CD4-positive, alpha-beta memory T cell (primary cell): ENCODE measurements around the gene SPATA2L. TPM values are rescaled to one million over a fixed set of nuclear protein-coding genes. Genes with fewer than 3 reads are reported as not detected.

Experiments used
- CTCF ChIA-PET: fragments of 350-600 bp; sonication (Branson Sonifier 250); formaldehyde crosslinking; loops from one replicate; lab custom pipeline; 2021; ENCODE audit warnings: inconsistent platforms; ENCODE audit not compliant: partially characterized antibody; lab: Charles Lee
- POLR2A ChIA-PET: fragments of 350-600 bp; sonication (Branson Sonifier 250); formaldehyde crosslinking; loops from one replicate; lab custom pipeline; 2021; ENCODE audit not compliant: partially characterized antibody; lab: Charles Lee
- DNase-seq, 5 donors: peaks; one replicate each; pipeline versions ENCODE4 v3.0.0 to v3.0.0-alpha.2; 2020 to 2022; ENCODE audit warnings: mixed read lengths in 1 of 5
- H3K27ac ChIP-seq: one replicate; pipeline ENCODE4 v1.7.0; 2013; ENCODE audit warnings: low read depth, low read length
- H3K27me3 ChIP-seq: 2 replicates; pipeline ENCODE4 v1.7.0; 2013; ENCODE audit warnings: mild to moderate bottlenecking, low read length, moderate library complexity; ENCODE audit not compliant: insufficient read depth
- H3K36me3 ChIP-seq: 2 replicates; pipeline ENCODE4 v1.7.0; 2013; ENCODE audit warnings: mild to moderate bottlenecking, low read length, moderate library complexity; ENCODE audit not compliant: insufficient read depth
- H3K4me1 ChIP-seq: 2 replicates; pipeline ENCODE4 v1.7.0; 2013; ENCODE audit warnings: mild to moderate bottlenecking, low read length, moderate library complexity; ENCODE audit not compliant: insufficient read depth
- H3K4me3 ChIP-seq, 2 donors: one replicate each; pipeline ENCODE4 v1.7.0; 2013; ENCODE audit warnings: low read length in 2 of 2, mild to moderate bottlenecking in 1 of 2
- H3K9me3 ChIP-seq, 2 donors: one replicate each; pipeline ENCODE4 v1.7.0; 2013; ENCODE audit warnings: low read length in 2 of 2, control low read depth in 1 of 2; ENCODE audit not compliant: control insufficient read depth in 1 of 2
- H3K27ac Mint-ChIP-seq, 7 donors: one replicate each; pipeline ENCODE4 v1.8.0; 2020 to 2021; ENCODE audit warnings: mixed read lengths in 7 of 7, mild to moderate bottlenecking in 6 of 7, inconsistent platforms in 3 of 7, moderate library complexity in 3 of 7
- H3K27me3 Mint-ChIP-seq, 2 donors: one replicate each; pipeline ENCODE4 v1.8.0; 2020 to 2021; ENCODE audit warnings: mixed read lengths in 2 of 2
- H3K36me3 Mint-ChIP-seq, 2 donors: one replicate each; pipeline ENCODE4 v1.8.0; 2020 to 2021; ENCODE audit warnings: mixed read lengths in 2 of 2, inconsistent platforms in 1 of 2, mild to moderate bottlenecking in 1 of 2
- H3K4me1 Mint-ChIP-seq, 4 donors: one replicate each; pipeline ENCODE4 v1.8.0; 2020 to 2021; ENCODE audit warnings: mixed read lengths in 4 of 4, mild to moderate bottlenecking in 1 of 4
- H3K4me3 Mint-ChIP-seq, 8 donors: one replicate each; pipeline ENCODE4 v1.8.0; 2020 to 2021; ENCODE audit warnings: mixed read lengths in 8 of 8, mild to moderate bottlenecking in 7 of 8, moderate library complexity in 6 of 8, inconsistent platforms in 3 of 8
- H3K9me3 Mint-ChIP-seq, 8 donors: one replicate each; pipeline ENCODE4 v1.8.0; 2020 to 2021; ENCODE audit warnings: mixed read lengths in 8 of 8, mild to moderate bottlenecking in 5 of 8, inconsistent platforms in 3 of 8, moderate library complexity in 1 of 8
- intact Hi-C: fragments of 100-400 bp; cut with micrococcal nuclease; formaldehyde crosslinking; loops from one replicate; pipeline ENCODE4 v1.15.1; 2023
- polyA plus RNA-seq, 2 donors: library from polyadenylated mRNA; unstranded; fragments of 300-500 nt; fragmentation: Illumina TruSeq; gene quantifications; one replicate each; pipeline ENCODE4 v1.2.3, GENCODE V29; 2021
- total RNA-seq, 2 experiments: library from RNA; stranded (reverse); gene quantifications; one replicate each; pipeline ENCODE4 v1.2.3, GENCODE V29; 2021

The SPATA2L gene
- total and polyA plus RNA-seq, 4 experiments from 2014 or later = 5.4 to 13.1 (median 12.8) TPM

- no peaks in the 10 kb centered on the region for H3K27me3 Mint-ChIP-seq
- peak overlapping the region; percentile 85 to 91 (median 88) for H3K4me3 Mint-ChIP-seq
- DNase-seq = no peak
- Histone ChIP-seq H3K27ac (peak overlapping the region; percentile 93), H3K36me3 (no peaks in the 10 kb centered on the region), H3K27me3 (no peaks in the 10 kb centered on the region), H3K4me3 (peak overlapping the region; percentile 30 to 92), H3K9me3 (no peaks in the 10 kb centered on the region), H3K4me1 (peaks cover 21% of the 10 kb centered on the region)
- H3K4me1 Mint-ChIP-seq = peaks cover 13 to 46% (median 26%) of the 10 kb centered on the region in 4 donors
- intact Hi-C loops = no loop called here
- peaks cover 8 to 22% of the 10 kb centered on the region in 2 donors for H3K36me3 Mint-ChIP-seq
- POLR2A ChIA-PET = interaction anchor here (1.2 to 1.7 kb wide), 3 partner anchors 28 to 230 kb away, joined by 5 to 11 read pairs (median 9); partner anchors contain the start of gene CDK10
- H3K9me3 Mint-ChIP-seq = no peaks in the 10 kb centered on the region
- peak overlapping the region; percentile 77 to 91 (median 90) for H3K27ac Mint-ChIP-seq
- CTCF ChIA-PET = interaction anchor here (3.1 kb wide), 1 partner anchor 42 kb away, joined by 10 read pairs; no protein-coding TSS in a partner anchor
Measured at GRCh38 chr16:89658221-89658879, 43.2 kb downstream of the SPATA2L start.

- Histone ChIP-seq H3K27ac (peak within 1 kb of the TSS; percentile 93), H3K9me3 (no peaks in the 10 kb centered on the region), H3K4me1 (peaks cover 21% of the 10 kb centered on the region), H3K36me3 (no peaks in the 10 kb centered on the region), H3K4me3 (peak within 1 kb of the TSS; percentile 30 to 92), H3K27me3 (no peaks in the 10 kb centered on the region)
- peak within 1 kb of the TSS; percentile 85 to 91 (median 88) for H3K4me3 Mint-ChIP-seq
- intact Hi-C loops = loop anchor here (1.0 kb wide), 2 partner anchors 29 to 44 kb away; partner anchors contain the start of genes CDK10 and SPATA2L
- peak within 1 kb of the TSS; percentile 85 to 92 (median 91) for H3K27ac Mint-ChIP-seq
- peak; percentile 90 to 97 (median 94) for DNase-seq
- H3K4me1 Mint-ChIP-seq = peaks cover 13 to 46% (median 26%) of the 10 kb centered on the region in 4 donors
- H3K36me3 Mint-ChIP-seq = peaks cover 8 to 21% of the 10 kb centered on the region in 2 donors
- no peaks in the 10 kb centered on the region for H3K9me3 Mint-ChIP-seq
- POLR2A ChIA-PET = interaction anchor here (0.6 to 1.7 kb wide), 7 partner anchors 10 to 231 kb away, joined by 3 to 11 read pairs (median 5); partner anchors contain the start of gene CDK10
- H3K27me3 Mint-ChIP-seq = no peaks in the 10 kb centered on the region
- CTCF ChIA-PET = interaction anchor here (3.1 kb wide), 1 partner anchor 42 kb away, joined by 10 read pairs; no protein-coding TSS in a partner anchor
Measured at GRCh38 chr16:89657442-89658220, 43.9 kb downstream of the SPATA2L start, which contains the start of the genes CHMP1A and SPATA33. Gene CHMP1A (minus strand): TSS chr16:89657708. CDS start chr16:89657588, 120 bp downstream. Gene SPATA33 (plus strand): TSS chr16:89657836. CDS start chr16:89657912, 76 bp downstream.

GRCh38 chr16:89656435-89657121 is 44.9 kb downstream of the SPATA2L start:
- Histone ChIP-seq H3K4me3 (peak overlapping the region in 1 of 2 donors; percentile 92), H3K4me1 (peaks cover 21% of the 10 kb centered on the region), H3K27ac (peak overlapping the region; percentile 93), H3K36me3 (no peaks in the 10 kb centered on the region), H3K9me3 (no peaks in the 10 kb centered on the region), H3K27me3 (no peaks in the 10 kb centered on the region)
- Mint-ChIP-seq H3K4me3 (peak overlapping the region; percentile 72 to 91 (median 80)), H3K4me1 (peaks cover 13 to 46% (median 26%) of the 10 kb centered on the region in 4 donors), H3K27me3 (no peaks in the 10 kb centered on the region), H3K27ac (peak overlapping the region; percentile 74 to 92 (median 88)), H3K36me3 (peaks cover 8 to 23% of the 10 kb centered on the region in 2 donors), H3K9me3 (no peaks in the 10 kb centered on the region)
- no peak for DNase-seq
- ChIA-PET CTCF (interaction anchor here (3.1 kb wide), 1 partner anchor 43 kb away, joined by 10 read pairs; no protein-coding TSS in a partner anchor), POLR2A (interaction anchor here (0.8 to 1.7 kb wide), 3 partner anchors 11 to 44 kb away, joined by 3 to 11 read pairs (median 4); partner anchors contain the start of gene CDK10)
- intact Hi-C loops = loop anchor here (1.0 kb wide), 2 partner anchors 30 to 45 kb away; partner anchors contain the start of genes CDK10 and SPATA2L

GRCh38 chr16:89655062-89655643 is 46.4 kb downstream of the SPATA2L start:
- Mint-ChIP-seq H3K9me3 (no peaks in the 10 kb centered on the region), H3K27ac (peak overlapping the region in 6 of 7 donors; percentile 13 to 88 (median 48))
- CTCF ChIA-PET = no interaction called here

GRCh38 chr16:89653656-89654295 is 47.7 kb downstream of the SPATA2L start:
- Histone ChIP-seq H3K4me1 (peaks cover 21% of the 10 kb centered on the region), H3K4me3 (no peak overlapping the region), H3K27me3 (no peaks in the 10 kb centered on the region), H3K36me3 (peaks cover 7% of the 10 kb centered on the region), H3K9me3 (no peaks in the 10 kb centered on the region), H3K27ac (no peak overlapping the region)
- ChIA-PET POLR2A (no interaction called here), CTCF (interaction anchor here (0.9 kb wide), 1 partner anchor 46 kb away, joined by 3 read pairs; no protein-coding TSS in a partner anchor)
- DNase-seq = no peak
- no peaks in the 10 kb centered on the region for H3K9me3 Mint-ChIP-seq
- H3K27me3 Mint-ChIP-seq = no peaks in the 10 kb centered on the region
- peak overlapping the region in 6 of 8 donors; percentile 10 to 70 (median 38) for H3K4me3 Mint-ChIP-seq
- H3K36me3 Mint-ChIP-seq = peaks cover 10 to 32% of the 10 kb centered on the region in 2 donors
- H3K27ac Mint-ChIP-seq = peak overlapping the region in 2 of 7 donors; percentile 47 to 88
- intact Hi-C loops = no loop called here
- H3K4me1 Mint-ChIP-seq = peaks cover 13 to 39% (median 25%) of the 10 kb centered on the region in 4 donors

More at GRCh38 chr16:89655062-89655643, 46.4 kb downstream of the SPATA2L start:
- Histone ChIP-seq H3K4me3 (no peak overlapping the region), H3K27me3 (no peaks in the 10 kb centered on the region), H3K4me1 (peaks cover 21% of the 10 kb centered on the region), H3K27ac (no peak overlapping the region), H3K9me3 (no peaks in the 10 kb centered on the region), H3K36me3 (peaks cover 4% of the 10 kb centered on the region)
- intact Hi-C loops = no loop called here
- DNase-seq = no peak
- Mint-ChIP-seq H3K4me1 (peaks cover 13 to 41% (median 26%) of the 10 kb centered on the region in 4 donors), H3K27me3 (no peaks in the 10 kb centered on the region), H3K4me3 (peak overlapping the region in 7 of 8 donors; percentile 36 to 82 (median 68)), H3K36me3 (peaks cover 4 to 24% of the 10 kb centered on the region in 2 donors)
- POLR2A ChIA-PET = interaction anchor here (1.7 kb wide), 1 partner anchor 13 kb away, joined by 4 read pairs; no protein-coding TSS in a partner anchor

DNA sequence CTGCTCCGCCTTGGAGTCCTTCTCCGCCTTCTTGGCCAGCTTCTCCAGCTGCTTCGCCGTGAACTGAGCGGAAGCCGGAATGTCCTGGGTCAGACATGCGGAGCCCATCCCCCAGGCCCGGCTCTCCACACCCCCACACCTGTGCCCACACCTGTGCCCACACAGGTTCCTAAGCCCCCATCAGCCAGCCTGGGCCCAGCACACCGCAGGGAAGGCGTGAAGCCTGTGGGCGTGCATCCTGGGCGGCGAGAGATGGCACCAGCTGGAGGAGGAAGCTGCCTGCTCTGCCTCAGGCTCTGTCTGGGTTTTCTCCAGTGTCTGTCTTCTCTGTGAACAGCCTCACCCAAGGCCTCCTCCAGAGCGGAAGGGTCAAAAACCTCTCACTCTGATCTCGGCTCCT is 49.9 kb downstream of the SPATA2L start:
- ChIA-PET CTCF (no interaction called here), POLR2A (no interaction called here)
- no peak for DNase-seq
- intact Hi-C loops = no loop called here
- Mint-ChIP-seq H3K27ac (peak overlapping the region in 2 of 7 donors; percentile 9 to 43), H3K27me3 (no peaks in the 10 kb centered on the region), H3K4me1 (peaks cover 7 to 24% (median 17%) of the 10 kb centered on the region in 4 donors), H3K9me3 (peaks cover 0 to 3% (median 0%) of the 10 kb centered on the region in 8 donors), H3K36me3 (peaks cover 15 to 36% of the 10 kb centered on the region in 2 donors), H3K4me3 (no peak overlapping the region)
- H3K36me3 ChIP-seq = peaks cover 13% of the 10 kb centered on the region
- no peaks in the 10 kb centered on the region for H3K9me3 ChIP-seq
- H3K4me3 ChIP-seq = no peak overlapping the region
- no peaks in the 10 kb centered on the region for H3K27me3 ChIP-seq
- peaks cover 10% of the 10 kb centered on the region for H3K4me1 ChIP-seq
- no peak overlapping the region for H3K27ac ChIP-seq
